Uterus (tissue), 4 donors: ENCODE results near the gene MRPS22. TPM values are rescaled to one million over a fixed set of nuclear protein-coding genes. Genes with fewer than 3 reads are reported as not detected.

Experiments used
- DNase-seq, 2 donors: peaks; one replicate each; pipeline ENCODE4 v3.0.0-alpha.2; 2019 to 2020
- H3K27ac ChIP-seq, 2 donors: fragments of 200-600 bp; sonication (generic); 1 replicate in 1 of 2; 2 replicates in 1 of 2; pipeline ENCODE4 v1.5.1; 2016 to 2018
- H3K27me3 ChIP-seq, 2 donors: fragments of 200-600 bp; sonication (generic); one replicate each; pipeline ENCODE4 v1.5.1; 2018 to 2019; ENCODE audit warnings: control low read depth in 1 of 2
- H3K36me3 ChIP-seq, 2 donors: fragments of 200-600 bp; sonication (generic); one replicate each; pipeline ENCODE4 v1.5.1; 2019; ENCODE audit warnings: control low read depth in 1 of 2
- H3K4me1 ChIP-seq, 2 donors: fragments of 200-600 bp; sonication (generic); one replicate each; pipeline ENCODE4 v1.5.1; 2018 to 2019; ENCODE audit warnings: control low read depth in 1 of 2
- H3K4me3 ChIP-seq, 2 donors: fragments of 200-600 bp; sonication (generic); 1 replicate in 1 of 2; 2 replicates in 1 of 2; pipeline ENCODE4 v1.5.1; 2018 to 2019; ENCODE audit warnings: mild to moderate bottlenecking in 1 of 2
- H3K9me3 ChIP-seq, 2 donors: fragments of 200-600 bp; sonication (generic); one replicate each; pipeline ENCODE4 v1.5.1; 2019; ENCODE audit warnings: control low read depth in 1 of 2
- CTCF ChIP-seq, 4 experiments: fragments of 200-600 bp in 2 of 4; fragments of 450-650 bp in 2 of 4; sonication (generic) in 2 of 4; IDR thresholded peaks; one replicate each; pipeline ENCODE4 v1.5.1; 2016 to 2019; ENCODE audit warnings: antibody characterized with exemption in 4 of 4, mild to moderate bottlenecking in 2 of 4, moderate library complexity in 1 of 4
- POLR2A ChIP-seq, 2 donors: fragments of 450-650 bp; IDR thresholded peaks; one replicate each; pipeline ENCODE4 v1.6.1; 2016; ENCODE audit warnings: antibody characterized with exemption in 2 of 2, mild to moderate bottlenecking in 1 of 2, moderate library complexity in 1 of 2
- intact Hi-C: fragments of 100-400 bp; cut with DNase I; formaldehyde crosslinking; loops from one replicate; pipeline ENCODE4 v1.15.1; 2023; ENCODE audit warnings: low total_unique reads
- total RNA-seq, 4 donors: library from RNA; depleted of rRNA in 3 of 4; stranded (reverse); fragments of >200 nt in 3 of 4; gene quantifications; one replicate each; pipeline versions ENCODE4 v1.1.0 to v1.2.4, GENCODE V29; 2014 to 2023
- donor health status: DM: yes; HTN: yes; CAD: no.

The MRPS22 gene
- 100 to 1,000 TPM in 1 of 4 donors, 10 to 100 TPM in 3; 47.8 to 118 (median 76.5) TPM for total RNA-seq

DNA sequence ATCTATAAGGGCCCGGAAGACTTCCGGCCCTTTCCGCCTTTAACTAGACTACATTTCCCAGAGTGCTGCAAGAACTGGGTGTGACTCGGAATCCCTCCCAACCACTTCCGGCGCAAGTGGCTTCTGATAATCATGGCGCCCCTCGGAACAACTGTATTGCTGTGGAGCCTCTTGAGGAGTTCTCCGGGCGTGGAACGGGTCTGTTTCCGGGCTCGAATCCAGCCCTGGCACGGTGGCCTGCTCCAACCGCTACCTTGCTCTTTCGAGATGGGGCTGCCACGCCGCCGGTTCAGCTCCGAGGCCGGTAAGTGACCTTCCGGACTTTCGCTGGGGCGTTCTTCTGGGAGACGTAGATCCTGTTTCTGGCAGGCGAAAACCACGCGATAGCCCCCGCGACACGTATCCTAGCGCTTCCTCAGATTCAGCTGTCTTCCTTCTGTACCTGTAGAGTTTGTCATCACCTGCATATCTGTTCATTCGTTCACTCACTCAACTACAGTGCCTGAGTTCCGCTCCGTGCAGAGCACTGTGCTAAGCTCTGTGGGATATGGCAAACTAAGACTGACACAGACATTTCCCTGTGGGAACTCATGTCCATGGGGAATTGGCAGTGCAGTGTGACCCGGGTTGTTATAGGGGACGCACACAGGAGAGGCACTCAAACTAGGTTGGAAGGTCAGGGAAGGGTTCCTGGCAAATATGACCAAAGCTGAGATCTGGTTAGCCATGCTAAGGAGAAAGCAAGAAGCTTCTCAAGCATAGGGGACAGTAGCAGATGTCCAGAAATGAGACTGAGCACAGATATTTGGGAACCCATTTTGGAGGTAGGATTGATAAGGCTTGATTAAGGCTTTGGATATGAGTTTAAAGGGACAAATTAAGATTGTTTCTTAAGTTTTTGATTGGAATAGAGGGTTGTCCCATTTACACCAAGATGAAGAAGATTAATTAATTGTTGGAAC, at the start of gene MRPS22:
Gene MRPS22 (plus strand): TSS at position 126 of the 962 bp plus-strand sequence. CDS start 7 bp downstream, at position 133.
- intact Hi-C loops = loop anchor here (10.0 kb wide), 1 partner anchor 749 kb away; the partner anchor contains the start of gene CEP70
- no peak for TF ChIP-seq CTCF (IDR thresholded peaks at IDR 0.05)
- TF ChIP-seq POLR2A (IDR thresholded peaks at IDR 0.05) = peak; percentile 16 to 31
- Histone ChIP-seq H3K27ac (peak within 1 kb of the TSS; percentile 64 to 76), H3K36me3 (no peaks in the 10 kb centered on the region), H3K4me1 (peaks cover 0 to 7% of the 10 kb centered on the region in 2 donors), H3K27me3 (no peaks in the 10 kb centered on the region), H3K4me3 (peak within 1 kb of the TSS; percentile 73 to 77), H3K9me3 (no peaks in the 10 kb centered on the region)
- peak; percentile 75 to 78 for DNase-seq

DNA sequence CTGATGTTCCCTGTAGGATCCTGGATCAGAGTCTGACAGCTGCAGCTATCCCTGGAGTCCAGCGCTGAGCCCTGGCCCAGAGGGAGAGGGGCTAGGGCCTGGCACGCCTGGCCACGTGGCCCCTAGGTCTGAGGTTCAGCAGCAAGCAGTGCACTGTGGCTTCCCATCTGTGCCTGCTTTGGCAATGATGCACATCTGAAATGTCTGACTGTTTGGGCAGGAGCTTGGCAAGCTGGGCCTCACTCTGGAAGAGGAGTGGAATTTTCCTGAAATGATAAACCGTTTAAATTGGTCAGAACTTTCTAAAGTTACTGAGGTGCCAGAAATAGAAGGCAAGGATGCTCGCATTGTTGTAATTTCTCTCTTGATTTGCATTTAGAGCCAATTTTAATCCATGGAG, 48.8 kb upstream of the MRPS22 start:
- H3K4me3 ChIP-seq = no peak overlapping the region
- H3K27me3 ChIP-seq = no peaks in the 10 kb centered on the region
- DNase-seq = no peak
- peak overlapping the region in 1 of 2 donors; percentile 9 for H3K27ac ChIP-seq
- H3K36me3 ChIP-seq = no peaks in the 10 kb centered on the region
- no peaks in the 10 kb centered on the region for H3K9me3 ChIP-seq
- intact Hi-C loops = no loop called here
- no peaks in the 10 kb centered on the region for H3K4me1 ChIP-seq
- TF ChIP-seq POLR2A (IDR thresholded peaks at IDR 0.05) = no peak
- TF ChIP-seq CTCF (IDR thresholded peaks at IDR 0.05) = no peak

DNA sequence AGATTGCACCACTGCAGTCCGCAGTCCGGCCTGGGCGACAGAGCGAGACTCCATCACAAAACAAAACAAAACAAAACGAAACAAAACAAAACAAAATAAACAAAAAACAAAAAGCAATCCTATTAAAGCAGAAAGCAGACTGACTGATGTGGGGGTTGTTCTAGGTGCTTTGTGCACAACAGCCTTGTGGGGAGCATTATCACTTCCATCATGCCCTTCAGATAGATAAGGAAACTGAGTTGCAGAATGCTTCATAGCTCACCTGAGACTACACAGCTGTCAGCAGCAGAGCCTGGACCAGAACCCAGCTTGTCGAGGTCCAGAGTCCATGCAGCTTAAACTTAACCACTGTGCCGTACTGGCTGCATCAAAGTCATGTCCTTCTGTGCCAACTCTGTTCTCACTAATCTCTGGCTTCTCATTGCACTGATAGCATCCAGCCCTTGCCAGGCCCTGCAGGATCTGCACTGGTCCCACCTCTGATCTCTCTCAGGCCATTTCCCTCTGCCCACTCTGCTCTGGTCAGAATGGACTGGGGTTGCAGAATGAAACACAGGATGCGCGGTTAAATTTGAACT, 47.6 kb upstream of the MRPS22 start:
- Histone ChIP-seq H3K27me3 (no peaks in the 10 kb centered on the region), H3K9me3 (no peaks in the 10 kb centered on the region), H3K4me3 (no peak overlapping the region), H3K4me1 (no peaks in the 10 kb centered on the region), H3K36me3 (no peaks in the 10 kb centered on the region), H3K27ac (no peak overlapping the region)
- DNase-seq = no peak
- intact Hi-C loops = no loop called here
- TF ChIP-seq POLR2A (IDR thresholded peaks at IDR 0.05) (no peak), CTCF (IDR thresholded peaks at IDR 0.05) (no peak)

- H3K27ac ChIP-seq = no peak overlapping the region
- H3K36me3 ChIP-seq = no peaks in the 10 kb centered on the region
- H3K9me3 ChIP-seq = no peaks in the 10 kb centered on the region
- no peaks in the 10 kb centered on the region for H3K27me3 ChIP-seq
- no peak for TF ChIP-seq POLR2A (IDR thresholded peaks at IDR 0.05)
- H3K4me3 ChIP-seq = no peak overlapping the region
- intact Hi-C loops = no loop called here
- no peaks in the 10 kb centered on the region for H3K4me1 ChIP-seq
- DNase-seq = no peak
Observed at GRCh38 chr3:139297588-139298311, 46.1 kb upstream of the MRPS22 start.

GRCh38 chr3:139299261-139300132, 44.3 kb upstream of the MRPS22 start:
- H3K4me1 ChIP-seq = no peaks in the 10 kb centered on the region
- H3K27me3 ChIP-seq = no peaks in the 10 kb centered on the region
- no peak overlapping the region for H3K4me3 ChIP-seq
- TF ChIP-seq POLR2A (IDR thresholded peaks at IDR 0.05) (no peak), CTCF (IDR thresholded peaks at IDR 0.05) (no peak)
- no peaks in the 10 kb centered on the region for H3K36me3 ChIP-seq
- H3K27ac ChIP-seq = no peak overlapping the region
- H3K9me3 ChIP-seq = no peaks in the 10 kb centered on the region
- intact Hi-C loops = no loop called here
- DNase-seq = no peak
